ENCODE results near the gene CTLA4.

CTLA4 gene

DNA sequence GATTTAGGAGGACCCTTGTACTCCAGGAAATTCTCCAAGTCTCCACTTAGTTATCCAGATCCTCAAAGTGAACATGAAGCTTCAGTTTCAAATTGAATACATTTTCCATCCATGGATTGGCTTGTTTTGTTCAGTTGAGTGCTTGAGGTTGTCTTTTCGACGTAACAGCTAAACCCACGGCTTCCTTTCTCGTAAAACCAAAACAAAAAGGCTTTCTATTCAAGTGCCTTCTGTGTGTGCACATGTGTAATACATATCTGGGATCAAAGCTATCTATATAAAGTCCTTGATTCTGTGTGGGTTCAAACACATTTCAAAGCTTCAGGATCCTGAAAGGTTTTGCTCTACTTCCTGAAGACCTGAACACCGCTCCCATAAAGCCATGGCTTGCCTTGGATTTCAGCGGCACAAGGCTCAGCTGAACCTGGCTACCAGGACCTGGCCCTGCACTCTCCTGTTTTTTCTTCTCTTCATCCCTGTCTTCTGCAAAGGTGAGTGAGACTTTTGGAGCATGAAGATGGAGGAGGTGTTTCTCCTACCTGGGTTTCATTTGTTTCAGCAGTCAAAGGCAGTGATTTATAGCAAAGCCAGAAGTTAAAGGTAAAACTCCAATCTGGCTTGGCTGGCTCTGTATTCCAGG is at the start of gene CTLA4:
CTLA4 (plus strand) TSS at position 211 of the 640 bp plus-strand sequence; CDS start at position 383, 172 bp downstream.
- DNase-seq = no peak

GRCh38 chr2:203818656-203819055 is 48.9 kb upstream of the CTLA4 start:
- DNase-seq = no peak

GRCh38 chr2:203819434-203820133 is 48.0 kb upstream of the CTLA4 start:
- no peak for DNase-seq

DNA sequence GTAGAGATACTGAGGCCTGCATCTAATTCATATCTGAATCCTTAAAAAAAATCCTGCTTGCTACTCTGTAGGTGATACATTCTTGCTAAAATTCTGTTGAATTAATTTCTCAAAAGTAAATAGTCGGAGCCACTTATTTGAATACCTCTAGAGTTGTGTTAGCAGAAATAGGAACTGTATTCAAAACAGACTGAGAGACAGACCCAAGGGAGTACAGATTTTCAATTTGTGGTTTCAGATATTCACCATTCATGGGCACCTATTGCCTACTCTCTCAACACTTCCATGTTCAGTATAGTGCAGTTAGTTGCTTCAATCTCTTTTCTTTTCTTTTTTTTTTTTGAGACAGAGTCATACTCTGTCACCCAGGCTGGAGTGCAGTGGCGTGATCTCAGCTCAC is 46.6 kb upstream of the CTLA4 start:
- no peak for DNase-seq

DNA sequence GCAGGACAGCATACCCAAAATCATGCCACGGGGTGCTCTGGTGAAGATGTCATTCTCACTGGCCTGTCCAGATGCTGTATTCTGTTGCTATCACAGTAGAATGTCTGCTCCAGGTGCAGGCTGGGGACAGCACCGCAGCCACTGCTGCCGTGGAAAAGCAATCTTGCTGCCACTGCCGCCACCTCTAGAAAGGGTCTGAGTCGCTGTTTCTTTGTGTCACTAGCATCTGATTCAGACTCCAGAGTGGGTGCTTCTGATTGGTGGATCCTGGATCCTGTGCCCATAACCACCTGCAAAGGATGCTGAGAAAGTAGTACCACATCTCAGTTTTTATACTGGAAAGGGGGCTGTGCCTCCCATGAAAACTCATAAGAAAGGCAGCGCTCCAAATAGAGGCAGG is 45.3 kb upstream of the CTLA4 start:
- no peak for DNase-seq

DNA sequence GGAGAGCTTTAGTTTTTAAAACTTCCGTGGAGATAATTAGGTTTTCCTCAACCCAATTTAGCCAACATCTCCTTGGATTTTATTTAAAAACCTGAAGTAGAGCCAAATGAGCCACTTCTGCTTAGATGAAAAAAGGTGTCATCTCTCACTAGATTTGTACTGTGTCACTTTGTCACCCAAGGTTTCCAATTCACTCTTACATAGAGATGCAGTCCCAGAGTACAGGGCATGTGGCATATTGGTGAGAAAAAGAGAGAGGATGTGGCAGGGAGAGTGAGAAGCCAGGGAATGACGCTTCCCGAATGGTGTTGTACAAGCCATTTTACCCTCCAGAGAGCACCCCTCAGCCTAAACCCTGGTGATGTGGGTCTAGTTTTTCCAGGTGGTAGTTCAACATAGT is 44.4 kb upstream of the CTLA4 start:
- DNase-seq = no peak

GRCh38 chr2:203824057-203824456 is 43.5 kb upstream of the CTLA4 start:
- DNase-seq = no peak

- DNase-seq = no peak
Measured at GRCh38 chr2:203824603-203825002, 43.0 kb upstream of the CTLA4 start.

- no peak for DNase-seq
Measured at GRCh38 chr2:203826704-203827103, 40.9 kb upstream of the CTLA4 start.

- no peak for DNase-seq
Measured at GRCh38 chr2:203830304-203831055, 37.1 kb upstream of the CTLA4 start.

- DNase-seq = no peak
Measured at GRCh38 chr2:203835420-203835819, 32.2 kb upstream of the CTLA4 start.

DNA sequence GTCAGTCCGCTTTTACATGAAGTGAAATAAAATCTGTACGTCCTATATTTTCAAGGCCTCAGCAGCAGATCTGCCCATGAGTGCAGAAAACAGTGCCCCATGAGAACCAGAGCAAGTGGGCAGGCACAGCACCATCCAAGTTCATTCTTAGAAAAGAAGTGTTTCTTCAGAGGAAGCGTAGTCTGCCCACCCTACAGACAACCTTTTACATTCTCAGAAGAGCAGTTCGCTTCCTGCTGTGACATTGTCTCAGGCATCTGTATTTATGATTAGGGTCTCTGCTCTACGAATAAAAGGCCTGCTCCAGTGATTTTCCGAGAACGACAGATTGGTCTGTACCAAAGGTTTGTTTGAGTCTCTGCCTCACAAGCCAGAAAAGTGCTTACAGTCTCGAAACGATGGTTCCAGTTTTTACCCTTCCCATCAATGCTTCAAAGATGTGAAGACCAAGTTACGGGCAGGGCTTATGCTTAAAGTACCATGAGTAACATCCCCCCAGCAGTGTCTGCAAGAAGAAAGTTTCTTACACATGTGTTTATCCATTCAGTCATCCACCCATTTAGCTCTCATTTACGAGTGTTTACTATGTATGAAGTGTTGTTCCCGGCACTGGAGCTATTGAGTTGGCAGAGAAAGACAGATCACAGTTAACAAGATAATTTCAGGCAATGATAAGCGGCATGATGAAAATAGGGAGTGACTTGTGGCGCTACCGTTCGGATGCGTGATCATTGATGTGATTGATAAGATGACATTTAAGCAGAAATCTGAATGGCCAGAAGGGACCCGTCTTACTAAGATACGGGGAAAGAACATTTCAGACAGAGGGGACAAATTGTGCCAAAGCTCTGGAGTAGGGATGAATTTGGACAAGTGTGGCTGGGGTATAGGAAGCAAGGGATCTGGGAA is 31.4 kb upstream of the CTLA4 start:
- DNase-seq = no peak

DNA sequence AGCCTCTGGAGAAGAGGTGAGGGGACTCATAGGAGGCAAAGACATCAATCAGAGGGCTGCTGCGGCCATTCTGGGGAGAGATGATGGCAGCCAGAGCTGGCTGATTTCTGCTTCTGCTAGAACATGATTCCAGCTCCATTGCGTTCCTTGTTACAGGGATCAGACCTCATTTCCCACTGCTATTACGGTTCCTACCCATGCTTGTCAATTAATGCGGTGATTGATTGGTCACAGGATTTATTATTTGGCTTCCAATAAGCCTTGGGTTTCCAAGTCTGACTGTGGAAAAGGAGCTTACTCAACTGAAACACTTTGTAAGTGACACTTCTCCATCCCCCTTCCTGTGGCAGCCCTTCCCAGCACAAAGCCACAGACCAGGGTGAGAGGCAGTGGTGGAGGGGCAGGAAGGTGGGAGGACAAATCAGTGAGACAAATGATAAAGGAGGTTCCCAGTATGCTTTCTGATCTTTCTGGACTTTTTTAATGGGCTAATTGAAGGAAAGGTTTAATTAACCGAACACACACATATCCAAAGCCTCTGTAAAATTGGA is 26.8 kb upstream of the CTLA4 start:
- no peak for DNase-seq

- DNase-seq = no peak
Measured at GRCh38 chr2:203841654-203842053, 25.9 kb upstream of the CTLA4 start.

DNA sequence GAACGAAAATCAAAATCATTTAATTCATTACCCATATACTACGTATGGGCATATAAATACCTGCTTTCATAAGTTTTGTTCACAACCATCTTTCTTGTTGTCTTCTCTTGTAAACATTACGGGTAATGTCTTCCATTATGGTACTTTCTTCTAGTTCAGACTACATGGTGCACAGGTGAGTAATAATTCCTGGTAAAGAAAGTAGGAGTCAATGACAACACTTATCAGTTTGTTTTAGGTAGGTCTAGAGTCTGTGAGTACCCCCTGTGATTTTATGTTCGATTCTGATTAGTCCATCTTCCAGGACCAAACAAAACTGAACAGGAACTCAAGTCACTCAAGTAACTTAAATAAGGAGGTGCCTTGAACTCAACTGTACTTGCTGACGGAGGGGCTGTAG is 25.2 kb upstream of the CTLA4 start:
- no peak for DNase-seq

DNA sequence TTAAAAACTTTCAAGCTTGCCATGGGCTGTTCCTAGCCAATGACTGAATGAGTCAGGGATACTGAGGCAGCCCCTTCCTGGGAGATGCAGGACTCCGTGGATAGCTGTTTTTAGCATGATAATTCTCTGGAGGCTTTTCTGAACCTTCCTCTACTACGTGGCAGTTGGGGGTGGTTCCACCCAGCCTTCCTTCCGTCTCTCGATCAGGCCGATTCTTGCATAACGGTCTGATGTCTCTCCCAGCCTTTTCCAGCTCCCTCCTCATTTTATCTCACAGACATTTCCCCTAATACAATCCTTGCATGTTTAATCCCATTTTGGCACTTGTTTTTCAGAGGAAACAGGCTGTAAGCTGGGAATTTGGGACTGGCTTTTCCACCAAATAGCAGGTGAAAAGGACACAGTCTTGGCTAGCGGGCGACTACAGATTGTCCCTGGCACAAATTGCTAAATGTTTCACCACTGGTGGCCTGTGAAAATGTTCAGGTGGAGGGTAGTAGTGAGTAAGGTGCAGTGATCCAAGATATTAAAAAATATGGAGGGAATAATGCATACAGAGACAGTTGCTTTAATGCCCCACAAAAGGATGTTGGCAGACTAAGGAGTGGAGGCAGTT is 21.0 kb upstream of the CTLA4 start:
- DNase-seq = no peak

- DNase-seq = no peak
Measured at GRCh38 chr2:203849010-203849409, 18.6 kb upstream of the CTLA4 start.

GRCh38 chr2:203852760-203853159 is 14.8 kb upstream of the CTLA4 start:
- no peak for DNase-seq

DNA sequence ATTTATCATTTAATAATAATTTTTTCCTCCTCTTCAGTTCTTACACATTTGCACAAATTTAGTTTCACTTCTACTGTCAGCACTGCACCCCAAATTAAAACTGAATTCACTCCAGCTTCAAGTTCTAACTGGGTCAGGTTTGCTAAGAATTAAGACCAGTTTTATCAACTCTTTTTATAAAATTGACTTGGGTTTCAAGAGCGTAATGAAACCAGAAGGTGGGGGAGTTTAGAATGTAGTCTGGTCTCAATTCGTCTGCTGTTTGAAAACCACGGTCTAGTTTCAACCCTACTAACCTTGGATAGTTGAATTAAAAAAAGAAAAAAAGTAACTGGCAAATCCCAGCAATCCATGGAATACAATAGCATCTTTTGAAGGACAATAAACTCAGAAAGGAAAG is 14.3 kb upstream of the CTLA4 start:
- DNase-seq = no peak

- DNase-seq = no peak
Measured at GRCh38 chr2:203853722-203854121, 13.8 kb upstream of the CTLA4 start.

DNA sequence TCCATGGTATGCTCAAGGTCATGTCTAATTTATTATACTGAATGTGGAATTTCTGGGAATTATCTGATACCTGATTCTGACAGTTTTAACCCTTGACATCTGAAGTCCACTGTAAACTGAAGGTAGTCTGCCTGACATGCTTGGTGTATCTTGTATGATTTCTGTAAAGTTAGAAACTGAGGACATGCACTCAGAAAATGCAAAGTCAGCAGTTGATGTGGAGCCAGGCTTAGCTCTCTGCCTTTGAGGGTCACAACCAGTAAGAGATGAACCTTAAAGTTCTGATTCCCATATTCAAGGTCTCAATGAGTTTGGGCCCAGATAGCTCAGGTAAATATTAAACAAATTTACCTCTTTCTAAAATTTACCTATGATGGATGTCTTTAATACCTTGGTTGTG is 12.3 kb upstream of the CTLA4 start:
- DNase-seq = no peak

- no peak for DNase-seq
Measured at GRCh38 chr2:203857656-203858055, 9.9 kb upstream of the CTLA4 start.
